ENCODE data around the gene ABCG4. TPM values are rescaled to one million over a fixed set of nuclear protein-coding genes. Genes with fewer than 3 reads are reported as not detected.
A peak's percentile ranks its signal among the peaks of the same experiment; 100 is the strongest.

ABCG4 gene
- total and polyA plus RNA-seq, 8 donors: 0.06 to 0.37 (median 0.10) TPM; not detected in 5

DNA sequence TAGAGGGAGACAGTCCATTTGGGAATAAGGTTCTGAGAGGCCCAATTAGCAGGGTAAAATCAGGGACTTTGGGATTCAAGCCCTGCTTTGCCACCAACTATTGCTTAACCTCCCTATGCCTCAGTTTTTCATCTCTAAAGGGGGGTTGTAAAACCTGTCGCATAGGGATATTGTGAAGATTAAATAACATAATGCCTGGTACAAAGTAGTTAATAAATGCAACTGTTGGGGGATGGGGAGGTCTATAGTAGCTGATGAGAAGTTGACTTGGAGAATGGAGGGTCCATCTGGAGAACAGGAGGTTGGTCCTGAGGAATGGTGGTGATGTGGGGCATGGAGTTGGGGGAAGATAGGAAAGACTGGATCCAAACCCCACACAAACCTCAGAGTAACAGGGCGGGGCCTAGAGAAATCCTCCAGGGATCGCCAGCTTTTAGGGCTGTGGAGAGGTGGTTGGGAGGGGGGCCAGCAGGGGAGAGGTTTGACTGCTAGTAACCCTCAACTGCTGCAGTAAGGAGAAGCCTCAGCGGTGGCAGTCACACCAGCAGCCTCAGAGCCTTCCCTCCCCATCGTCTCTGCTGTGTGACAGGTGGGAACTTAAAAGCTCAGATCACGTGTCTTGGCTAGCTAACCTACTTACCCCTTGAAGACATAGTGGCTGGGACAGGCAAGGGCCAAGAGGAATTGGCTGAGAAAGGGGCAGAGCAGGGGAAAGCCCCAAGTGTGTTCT lies 1.1 kb upstream of the ABCG4 start:
- H3K27ac ChIP-seq: no peak overlapping the region
- H3K4me3 ChIP-seq: no peak overlapping the region
- H3K4me1 ChIP-seq: peaks cover 12 to 30% (median 24%) of the 10 kb centered on the region in 4 donors
- DNase-seq: no peak
- peaks cover 0 to 59% (median 18%) of the 10 kb centered on the region in 3 donors for H3K27me3 ChIP-seq
- H3K36me3 ChIP-seq: no peaks in the 10 kb centered on the region
- no peaks in the 10 kb centered on the region for H3K9me3 ChIP-seq
- TF ChIP-seq, protein P1, sequence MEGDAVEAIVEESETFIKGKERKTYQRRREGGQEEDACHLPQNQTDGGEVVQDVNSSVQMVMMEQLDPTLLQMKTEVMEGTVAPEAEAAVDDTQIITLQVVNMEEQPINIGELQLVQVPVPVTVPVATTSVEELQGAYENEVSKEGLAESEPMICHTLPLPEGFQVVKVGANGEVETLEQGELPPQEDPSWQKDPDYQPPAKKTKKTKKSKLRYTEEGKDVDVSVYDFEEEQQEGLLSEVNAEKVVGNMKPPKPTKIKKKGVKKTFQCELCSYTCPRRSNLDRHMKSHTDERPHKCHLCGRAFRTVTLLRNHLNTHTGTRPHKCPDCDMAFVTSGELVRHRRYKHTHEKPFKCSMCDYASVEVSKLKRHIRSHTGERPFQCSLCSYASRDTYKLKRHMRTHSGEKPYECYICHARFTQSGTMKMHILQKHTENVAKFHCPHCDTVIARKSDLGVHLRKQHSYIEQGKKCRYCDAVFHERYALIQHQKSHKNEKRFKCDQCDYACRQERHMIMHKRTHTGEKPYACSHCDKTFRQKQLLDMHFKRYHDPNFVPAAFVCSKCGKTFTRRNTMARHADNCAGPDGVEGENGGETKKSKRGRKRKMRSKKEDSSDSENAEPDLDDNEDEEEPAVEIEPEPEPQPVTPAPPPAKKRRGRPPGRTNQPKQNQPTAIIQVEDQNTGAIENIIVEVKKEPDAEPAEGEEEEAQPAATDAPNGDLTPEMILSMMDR (IDR thresholded peaks at IDR 0.05): no peak
- TF ChIP-seq POLR2A (IDR thresholded peaks at IDR 0.05) (no peak), POLR2AphosphoS5 (IDR thresholded peaks at IDR 0.05) (no peak), EP300 (IDR thresholded peaks at IDR 0.05) (no peak)
- WGBS, 5 donors: 49 to 64% (median 60%) methylated on average over 6 of the region's 6 CpGs
- intact Hi-C loops (cut with DNase I; ENCODE audit: low total_unique reads): no loop called here

DNA sequence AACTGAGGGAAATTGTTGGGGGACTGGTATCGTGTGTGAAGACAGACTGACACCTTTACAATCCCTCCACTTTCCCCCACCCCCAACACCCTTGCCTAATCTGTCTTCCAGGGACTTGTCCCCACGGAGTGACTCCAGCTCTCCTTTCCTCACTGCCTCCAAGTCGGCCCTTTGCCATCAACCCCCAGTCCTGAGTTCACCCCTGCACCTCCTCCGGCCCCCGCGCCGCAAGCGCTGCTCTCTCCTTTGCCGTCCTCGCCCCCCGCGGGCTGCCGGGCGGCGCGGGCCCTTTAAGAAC lies 183 bp upstream of the ABCG4 start:
- intact Hi-C loops (cut with DNase I; ENCODE audit: low total_unique reads): no loop called here
- no peak for TF ChIP-seq POLR2AphosphoS5 (IDR thresholded peaks at IDR 0.05)
- no peak for TF ChIP-seq POLR2A (IDR thresholded peaks at IDR 0.05)
- TF ChIP-seq EP300 (IDR thresholded peaks at IDR 0.05): no peak
- TF ChIP-seq, protein P1 (IDR thresholded peaks at IDR 0.05): no peak
- 1 to 5% (median 3%) methylated on average over 15 to 16 of the region's 16 CpGs for WGBS, 5 donors
- Histone ChIP-seq H3K27me3 (peaks cover 0 to 63% (median 18%) of the 10 kb centered on the region in 3 donors), H3K36me3 (no peaks in the 10 kb centered on the region), H3K4me1 (peaks cover 12 to 30% (median 24%) of the 10 kb centered on the region in 4 donors), H3K9me3 (no peaks in the 10 kb centered on the region), H3K27ac (peak overlapping the region in 1 of 5 donors; percentile 42), H3K4me3 (peak overlapping the region; percentile 54 to 80 (median 64))
- no peak for DNase-seq

DNA sequence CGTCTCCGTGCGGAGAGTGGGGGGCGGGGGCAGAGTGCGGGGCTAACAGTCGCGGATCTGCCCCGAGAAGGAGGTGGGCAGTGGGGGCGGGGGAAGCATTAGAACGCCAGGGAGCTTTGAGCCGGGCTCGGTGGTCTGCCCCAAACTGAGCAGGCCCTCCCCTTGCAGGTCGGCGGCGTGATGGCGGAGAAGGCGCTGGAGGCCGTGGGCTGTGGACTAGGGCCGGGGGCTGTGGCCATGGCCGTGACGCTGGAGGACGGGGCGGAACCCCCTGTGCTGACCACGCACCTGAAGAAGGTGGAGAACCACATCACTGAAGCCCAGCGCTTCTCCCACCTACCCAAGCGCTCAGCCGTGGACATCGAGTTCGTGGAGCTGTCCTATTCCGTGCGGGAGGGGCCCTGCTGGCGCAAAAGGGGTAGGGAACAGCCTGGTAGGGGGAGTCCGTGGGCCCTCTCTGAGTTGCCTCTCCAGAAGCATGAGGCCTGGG lies 979 bp downstream of the ABCG4 start:
- 22 to 36% (median 31%) methylated on average over 28 to 33 of the region's 33 CpGs for WGBS, 5 donors
- DNase-seq: no peak

DNA sequence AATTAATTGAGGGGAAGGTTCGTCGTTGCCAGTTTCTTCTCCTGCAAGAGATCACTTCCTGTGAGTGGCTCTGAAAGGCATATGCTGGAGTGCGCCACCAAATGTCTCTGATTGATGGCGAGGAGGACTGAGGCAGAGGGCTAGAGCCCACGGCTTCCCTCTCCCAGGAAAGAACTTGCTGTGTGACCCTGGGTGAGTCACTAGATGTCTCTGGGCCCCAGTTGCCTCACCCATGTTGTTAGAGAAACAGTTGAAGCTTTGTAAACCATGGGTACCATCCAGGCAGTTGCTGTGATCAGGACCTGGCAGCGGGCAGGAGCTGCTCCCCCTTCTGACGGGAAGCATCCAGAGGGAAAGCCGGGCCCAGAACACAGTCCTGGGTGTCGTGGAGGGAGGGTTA lies 3.2 kb downstream of the ABCG4 start:
- TF ChIP-seq EP300 (IDR thresholded peaks at IDR 0.05) (no peak), POLR2A (IDR thresholded peaks at IDR 0.05) (no peak), POLR2AphosphoS5 (IDR thresholded peaks at IDR 0.05) (no peak)
- TF ChIP-seq, protein P1 (IDR thresholded peaks at IDR 0.05): no peak
- no peak for DNase-seq
- peaks cover 12 to 23% (median 20%) of the 10 kb centered on the region in 4 donors for H3K4me1 ChIP-seq
- no peaks in the 10 kb centered on the region for H3K36me3 ChIP-seq
- H3K4me3 ChIP-seq: no peak overlapping the region
- intact Hi-C loops (cut with DNase I; ENCODE audit: low total_unique reads): no loop called here
- H3K27ac ChIP-seq: no peak overlapping the region
- 80 to 92% (median 86%) methylated on average over 9 of the region's 9 CpGs for WGBS, 5 donors
- peaks cover 0 to 47% (median 18%) of the 10 kb centered on the region in 3 donors for H3K27me3 ChIP-seq
- no peaks in the 10 kb centered on the region for H3K9me3 ChIP-seq

More for the DNA sequence above, 979 bp downstream of the ABCG4 start:
- Histone ChIP-seq H3K4me3 (peak overlapping the region; percentile 54 to 80 (median 64)), H3K4me1 (peaks cover 12 to 26% (median 22%) of the 10 kb centered on the region in 4 donors), H3K27ac (no peak overlapping the region), H3K9me3 (no peaks in the 10 kb centered on the region), H3K36me3 (no peaks in the 10 kb centered on the region), H3K27me3 (peaks cover 0 to 64% (median 18%) of the 10 kb centered on the region in 3 donors)
- TF ChIP-seq POLR2AphosphoS5 (IDR thresholded peaks at IDR 0.05) (no peak), POLR2A (IDR thresholded peaks at IDR 0.05) (no peak), EP300 (IDR thresholded peaks at IDR 0.05) (no peak)
- TF ChIP-seq, protein P1 (IDR thresholded peaks at IDR 0.05): no peak
- intact Hi-C loops (cut with DNase I; ENCODE audit: low total_unique reads): no loop called here
